ENCODE data around the gene CEP350.

GRCh38 chr1:179938752-179939151 is 15.9 kb upstream of the CEP350 start:
- no peak for TF ChIP-seq SUZ12 (IDR thresholded peaks at IDR 0.05; ENCODE audit: extremely low read depth, insufficient read depth, insufficient read length)
- TF ChIP-seq YY1 (IDR thresholded peaks at IDR 0.05; ENCODE audit: insufficient read depth, insufficient read length), result no peak

All from NT2/D1 (cell line).